C4-2B (cell line): ENCODE results near the gene TAGLN.

ENCODE experiments used
- CTCF ChIP-seq: fragments of 450-650 bp; conservative IDR thresholded peaks from 2 replicates; pipeline ENCODE4 v1.5.1; 2017; ENCODE audit warnings: mild to moderate bottlenecking
- ZFX ChIP-seq: fragments of 450-650 bp; IDR thresholded peaks from 2 replicates; pipeline ENCODE4 v1.6.1; 2017

GRCh38 chr11:117177534-117178209 is 21.5 kb upstream of the TAGLN start:
- TF ChIP-seq CTCF (no peak), ZFX (no peak)
